NCI-H2081 treated with DMSO at 0.1 percent for 48 hours (cell line): ENCODE data around the gene HACL1.
"Not testable (repeated sequence)": the region's sequence is repeated elsewhere in the genome, so short reads cannot be mapped to it uniquely, and the experiment has no call there.

Source experiments
- DNase-seq: peaks from one replicate; lab custom pipeline; 2025; lab: John Stamatoyannopoulos, UW

The HACL1 gene

DNA sequence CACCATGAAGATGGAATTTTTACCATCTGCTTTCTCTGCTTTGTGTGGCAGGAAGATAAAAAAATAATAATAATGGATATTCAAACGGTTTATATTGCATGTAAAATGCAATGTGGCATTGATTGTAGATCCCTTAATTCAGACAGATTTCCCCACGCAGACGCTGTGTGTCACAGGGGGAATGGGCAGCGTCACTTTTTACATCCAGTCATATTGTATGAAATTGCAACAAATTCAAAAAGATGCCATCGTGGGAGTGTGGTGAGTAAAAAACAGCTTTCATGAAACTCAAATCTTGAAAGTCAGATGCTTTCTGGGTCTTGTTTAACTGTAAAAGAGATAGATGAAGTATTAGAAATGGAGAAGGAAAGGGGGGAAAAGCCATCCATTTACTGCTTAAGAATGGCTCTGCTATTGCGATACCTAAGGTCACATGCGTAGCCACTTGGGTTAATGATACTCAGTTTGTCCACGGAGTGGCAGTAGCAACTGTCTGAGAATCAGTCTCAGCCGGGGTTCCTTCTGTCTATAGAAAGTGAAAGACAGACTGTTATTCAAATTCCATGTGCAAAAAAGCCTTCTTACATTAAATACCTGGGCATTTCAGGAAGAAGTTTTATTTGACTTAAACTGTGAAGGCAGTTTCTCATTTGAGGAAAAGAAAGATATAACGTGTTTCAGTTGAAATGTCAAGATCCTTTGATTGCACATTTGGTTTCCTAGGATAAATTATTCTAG, 28.7 kb upstream of the HACL1 start:
- no peak for DNase-seq

GRCh38 chr3:15628967-15629366, 27.6 kb upstream of the HACL1 start:
- DNase-seq = no peak

DNA sequence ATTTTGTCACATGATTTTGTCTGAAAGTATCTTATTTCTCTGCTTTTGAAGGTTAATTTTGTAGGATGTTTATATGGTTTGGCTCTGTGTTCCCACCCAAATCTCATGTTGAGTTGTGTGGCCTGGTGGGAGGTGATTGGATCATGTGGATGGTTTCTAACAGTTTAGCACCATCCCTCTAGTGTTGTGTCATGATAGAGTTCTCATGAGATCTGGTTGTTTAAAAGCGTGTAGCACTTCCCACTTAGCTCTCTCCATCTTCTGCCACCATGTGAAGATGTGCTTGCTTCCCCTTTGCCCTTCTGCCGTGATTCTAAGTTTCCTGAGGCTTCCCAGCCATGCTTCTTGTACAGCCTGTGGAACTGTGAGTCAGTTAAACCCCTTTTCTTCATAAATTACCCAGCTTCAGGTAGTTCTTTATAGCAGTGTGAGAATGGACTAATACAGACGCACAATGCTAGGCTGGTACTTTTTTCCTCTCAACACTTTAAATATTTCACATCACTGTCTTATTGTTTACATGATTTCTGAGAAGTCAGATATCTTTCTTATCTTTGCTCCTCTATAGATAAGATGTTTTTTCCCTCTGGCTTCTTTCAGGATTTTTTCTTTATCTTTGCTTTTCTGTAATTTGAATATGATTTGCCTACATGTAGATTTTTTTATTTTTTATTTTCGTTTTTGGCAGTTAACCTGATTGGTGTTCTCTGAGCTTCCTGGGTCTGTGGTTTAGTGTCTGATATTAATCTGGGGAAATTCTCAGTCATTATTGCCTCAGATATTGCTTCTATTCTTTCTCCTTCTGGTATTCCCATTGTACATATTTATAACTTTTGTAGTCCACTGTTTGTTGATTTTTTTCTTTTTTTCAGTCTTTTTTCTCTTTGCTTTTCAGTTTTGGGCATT, 22.4 kb upstream of the HACL1 start:
- DNase-seq = no peak

DNA sequence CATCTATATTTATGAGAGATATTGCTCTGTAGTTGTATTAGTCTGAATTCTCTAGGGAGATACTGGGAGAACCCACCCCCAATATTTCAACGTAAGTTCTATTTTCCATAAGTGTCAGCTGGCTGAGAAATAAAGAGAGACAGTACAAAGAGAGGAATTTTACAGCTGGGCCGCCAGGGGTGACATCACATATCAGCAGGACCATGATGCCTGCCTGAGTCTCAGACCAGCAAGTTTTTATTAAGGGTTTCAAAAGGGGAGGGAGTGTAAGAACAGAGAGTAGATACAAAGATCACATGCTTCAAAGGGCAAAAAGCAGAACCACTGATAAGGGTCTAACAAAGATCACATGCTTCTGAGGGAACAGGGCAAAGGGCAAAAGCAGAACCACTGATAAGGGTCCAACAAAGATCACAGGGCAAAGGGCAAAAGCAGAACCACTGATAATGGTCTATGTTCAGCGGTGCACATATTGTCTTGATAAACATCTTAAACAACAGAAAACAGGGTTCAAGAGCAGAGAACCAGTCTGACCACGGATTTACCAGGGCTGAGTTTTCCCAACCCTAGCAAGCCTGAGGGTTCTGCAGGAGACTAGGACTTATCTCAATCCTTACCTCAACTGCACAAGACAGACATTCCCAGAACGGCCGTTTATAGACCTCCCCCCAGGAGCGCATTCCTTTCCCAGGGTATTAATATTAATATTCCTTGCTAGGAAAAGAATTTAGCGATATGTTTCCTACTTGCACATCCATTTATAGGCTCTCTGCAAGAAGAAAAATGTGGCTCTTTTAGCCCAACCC, 18.5 kb upstream of the HACL1 start:
- DNase-seq = not testable (repeated sequence)

- no peak for DNase-seq
These were observed 14.7 kb upstream of the HACL1 start for GRCh38 chr3:15616053-15616452.

- no peak for DNase-seq
These were observed 13.6 kb upstream of the HACL1 start for GRCh38 chr3:15614958-15615357.

DNA sequence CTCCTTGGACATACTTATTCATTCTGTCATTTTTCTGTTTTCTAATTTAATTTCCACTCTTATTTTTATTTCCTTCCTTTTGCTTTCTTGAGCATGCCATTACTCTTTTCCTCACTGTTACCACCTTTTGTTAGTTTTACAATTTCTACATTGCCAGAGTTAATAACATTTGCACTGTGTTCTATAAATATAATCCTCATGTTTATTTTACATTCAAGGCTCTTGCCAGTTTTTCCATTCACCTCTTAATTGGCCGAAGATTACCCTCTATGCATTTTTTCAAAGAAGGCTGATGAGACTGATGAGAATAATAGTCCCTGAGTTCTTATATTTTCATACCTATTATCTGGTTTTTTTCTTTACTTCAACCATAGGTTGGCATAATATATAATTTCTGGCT, 10.6 kb upstream of the HACL1 start:
- DNase-seq = no peak

GRCh38 chr3:15611018-15611417, 9.6 kb upstream of the HACL1 start:
- no peak for DNase-seq

GRCh38 chr3:15610082-15610759, 8.9 kb upstream of the HACL1 start:
- DNase-seq = no peak

- DNase-seq = no peak
These were observed 5.1 kb upstream of the HACL1 start for GRCh38 chr3:15606434-15606891.

DNA sequence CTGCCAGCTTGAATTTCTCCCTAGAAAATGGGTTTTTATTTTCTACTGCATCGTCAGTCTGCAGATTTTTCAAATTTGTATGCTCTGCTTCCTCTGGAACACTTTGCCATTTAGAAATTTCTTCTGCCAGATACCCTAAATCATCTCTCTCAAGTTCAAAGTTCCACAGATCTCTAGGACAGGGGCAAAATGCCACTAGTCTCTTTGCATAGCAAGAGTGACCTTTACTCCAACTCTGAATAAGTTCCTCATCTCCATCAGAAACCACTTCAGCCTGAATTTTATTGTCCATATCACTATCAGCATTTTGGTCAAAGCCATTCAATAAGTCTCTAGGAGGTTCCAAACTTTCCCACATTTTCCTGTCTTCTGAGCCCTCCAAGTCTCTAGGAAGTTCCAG, 3.2 kb upstream of the HACL1 start:
- DNase-seq = not testable (repeated sequence)

DNA sequence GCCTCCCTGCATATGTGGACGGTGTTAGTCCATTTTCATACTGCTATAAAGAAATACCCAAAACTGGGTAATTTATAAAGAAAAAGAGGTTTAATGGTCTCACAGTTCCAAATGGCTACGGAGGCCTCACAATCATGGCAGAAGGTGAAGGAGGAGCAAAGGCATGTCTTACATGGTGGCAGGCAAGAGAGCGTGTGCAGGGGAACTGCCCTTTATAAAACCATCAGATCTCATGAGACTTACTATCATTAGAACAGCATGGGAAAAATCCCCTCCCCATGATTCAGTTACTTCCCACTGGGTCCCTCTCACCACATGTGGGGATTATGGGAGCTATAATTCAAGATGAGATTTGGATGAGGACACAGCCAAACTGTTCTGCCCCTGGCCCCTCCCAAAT, 1.4 kb upstream of the HACL1 start:
- DNase-seq = not testable (repeated sequence)

DNA sequence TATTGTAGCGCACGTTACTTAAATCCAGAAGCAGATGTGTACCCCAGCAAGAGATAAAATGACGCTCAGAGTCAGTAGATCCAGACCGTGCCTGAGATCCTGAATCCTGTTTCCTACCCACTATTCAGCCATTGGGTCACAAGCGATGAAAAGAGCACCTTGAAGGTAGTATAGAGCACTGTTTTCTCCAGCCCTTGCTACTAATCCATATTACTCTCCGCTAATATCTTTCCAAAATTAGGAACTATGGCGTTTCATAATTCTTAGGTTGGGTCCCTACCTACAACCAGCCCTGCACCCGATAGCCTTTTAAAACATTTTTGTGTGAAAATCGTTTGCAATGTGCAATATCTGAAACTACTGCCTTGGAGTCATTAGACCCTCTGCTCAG, 772 bp upstream of the HACL1 start:
- DNase-seq = no peak

GRCh38 chr3:15601046-15601398, 347 bp downstream of the HACL1 start:
- no peak for DNase-seq

DNA sequence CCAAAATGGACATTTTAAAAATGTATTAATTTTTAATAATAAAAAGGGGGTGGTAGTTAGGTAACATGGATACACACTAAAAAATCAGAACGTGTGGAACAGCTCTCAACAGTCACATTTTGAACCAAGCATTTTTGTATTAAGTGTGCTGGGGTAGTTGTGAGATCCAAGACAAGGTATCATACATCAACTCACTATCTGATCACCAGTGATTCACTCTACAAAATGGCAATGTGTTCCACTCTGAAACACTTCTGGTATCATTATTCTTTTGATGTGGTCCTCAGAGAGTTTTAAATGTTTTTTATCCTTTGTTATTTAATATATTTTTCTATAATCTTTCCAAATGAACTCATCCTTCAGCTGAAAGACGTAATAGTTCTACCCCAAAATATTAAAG, 5.4 kb downstream of the HACL1 start:
- no peak for DNase-seq

DNA sequence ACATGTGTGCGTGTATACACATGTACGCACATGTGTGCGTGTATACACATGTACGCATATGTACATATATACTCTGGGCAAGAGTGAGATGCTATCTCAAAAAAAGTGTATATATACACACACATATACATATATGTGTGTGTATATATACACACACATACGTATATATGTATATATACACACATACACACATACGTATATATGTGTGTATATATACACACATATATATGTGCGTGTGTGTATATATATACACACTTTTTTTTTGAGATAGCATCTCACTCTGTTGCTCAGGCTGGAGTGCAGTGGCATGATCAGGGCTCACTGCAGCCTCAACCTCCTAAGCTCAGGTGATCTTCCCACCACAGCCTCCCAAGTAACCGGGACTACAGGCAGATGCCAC, 8.4 kb downstream of the HACL1 start:
- no peak for DNase-seq

DNA sequence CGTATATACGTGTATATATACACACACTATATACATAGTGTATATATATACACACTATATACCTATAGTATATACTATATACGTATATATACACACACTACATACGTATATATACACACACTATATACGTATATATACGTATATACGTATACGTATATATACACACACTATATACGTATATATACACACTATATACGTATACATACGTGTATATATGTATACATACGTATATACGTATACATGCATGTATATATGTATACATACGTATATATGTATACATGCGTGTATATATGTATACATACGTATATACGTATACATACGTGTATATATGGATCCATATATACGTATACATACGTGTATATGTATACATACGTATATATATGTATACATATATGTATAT, 9.4 kb downstream of the HACL1 start:
- no peak for DNase-seq

- DNase-seq = no peak
These were observed 10.1 kb downstream of the HACL1 start for GRCh38 chr3:15591242-15591641.

GRCh38 chr3:15585111-15585845, 16.1 kb downstream of the HACL1 start:
- no peak for DNase-seq

DNA sequence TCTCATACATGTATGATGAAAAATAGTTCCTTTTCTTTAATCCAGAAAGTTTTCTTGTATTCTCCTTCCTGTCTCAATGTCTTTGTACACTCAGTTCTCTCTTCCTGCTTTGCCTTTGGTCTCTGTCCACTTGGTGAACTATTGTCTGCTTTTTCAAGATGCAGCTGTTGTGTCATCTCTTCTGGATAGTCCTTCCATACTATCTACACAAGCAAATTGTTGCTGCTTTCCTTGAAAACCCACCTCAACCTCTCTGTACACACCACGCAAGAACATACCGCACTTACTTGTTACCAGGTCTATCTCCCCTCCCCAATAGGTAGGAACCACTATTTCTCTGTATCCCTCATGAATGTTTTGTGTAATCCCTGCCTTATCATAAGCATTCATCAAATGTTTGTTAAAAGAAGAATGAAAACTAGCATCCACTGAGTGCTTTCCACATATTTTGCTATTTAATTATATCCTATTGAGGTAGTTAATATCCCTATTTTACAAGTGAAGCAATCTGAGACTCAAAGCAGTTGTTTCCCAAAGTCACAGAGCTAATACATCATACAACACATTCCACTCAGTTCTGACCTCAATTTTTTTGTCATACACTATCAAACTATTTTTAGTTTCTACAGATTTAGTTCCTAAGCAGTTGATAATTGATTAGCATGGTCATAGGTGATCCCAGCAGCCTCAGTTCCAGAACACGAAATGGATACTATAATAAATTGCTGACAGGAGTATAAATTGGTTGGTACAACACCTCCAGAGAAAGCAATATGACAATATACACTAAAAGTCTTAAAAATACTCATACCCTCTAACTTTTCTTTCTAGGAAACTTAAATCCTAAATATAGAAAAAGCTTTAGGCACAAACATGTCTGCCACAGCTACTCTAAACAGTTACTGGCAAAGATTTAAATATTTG, 19.6 kb downstream of the HACL1 start:
- DNase-seq = no peak
